Cardiac fibroblast (primary cell): ENCODE results near the gene PROM1.

Source experiments
- DNase-seq, 2 donors: peaks; one replicate each; pipeline versions ENCODE4 v3.0.0 to v3.0.0-alpha.2; 2010; ENCODE audit warnings: low read depth in 2 of 2
- H3K4me3 ChIP-seq, 2 donors: replicated peaks in 1 of 2; 1 replicate in 1 of 2; 2 replicates in 1 of 2; pipeline ENCODE4 v1.5.1; 2011; ENCODE audit warnings: low read depth in 2 of 2, low read length in 2 of 2, mild to moderate bottlenecking in 2 of 2, moderate library complexity in 1 of 2
- TF ChIP-seq, protein P1 (sequence below): IDR thresholded peaks from one replicate; pipeline ENCODE4 v1.5.1; 2011; ENCODE audit warnings: low read depth, mild to moderate bottlenecking, low read length, inconsistent platforms

The PROM1 gene

DNA sequence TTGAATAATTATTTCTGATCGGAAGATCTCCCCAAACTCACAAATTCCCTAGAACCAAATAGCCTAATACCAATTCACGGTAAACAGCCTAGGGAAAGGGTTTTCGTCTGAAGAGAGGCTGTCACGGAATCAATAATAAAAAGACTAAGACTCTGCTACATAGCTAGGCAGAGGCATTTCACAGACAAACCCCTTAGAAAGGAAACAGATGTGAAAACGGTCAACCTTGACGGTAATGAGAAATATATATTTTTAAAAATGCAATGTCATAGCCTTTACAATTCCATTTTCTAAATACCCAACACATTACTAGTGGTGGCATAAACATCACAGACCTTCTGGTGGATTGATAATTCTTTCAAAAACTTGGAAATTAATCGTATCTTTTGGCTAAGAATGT, 28.4 kb downstream of the PROM1 start:
- H3K4me3 ChIP-seq = no peak overlapping the region
- TF ChIP-seq, protein P1, sequence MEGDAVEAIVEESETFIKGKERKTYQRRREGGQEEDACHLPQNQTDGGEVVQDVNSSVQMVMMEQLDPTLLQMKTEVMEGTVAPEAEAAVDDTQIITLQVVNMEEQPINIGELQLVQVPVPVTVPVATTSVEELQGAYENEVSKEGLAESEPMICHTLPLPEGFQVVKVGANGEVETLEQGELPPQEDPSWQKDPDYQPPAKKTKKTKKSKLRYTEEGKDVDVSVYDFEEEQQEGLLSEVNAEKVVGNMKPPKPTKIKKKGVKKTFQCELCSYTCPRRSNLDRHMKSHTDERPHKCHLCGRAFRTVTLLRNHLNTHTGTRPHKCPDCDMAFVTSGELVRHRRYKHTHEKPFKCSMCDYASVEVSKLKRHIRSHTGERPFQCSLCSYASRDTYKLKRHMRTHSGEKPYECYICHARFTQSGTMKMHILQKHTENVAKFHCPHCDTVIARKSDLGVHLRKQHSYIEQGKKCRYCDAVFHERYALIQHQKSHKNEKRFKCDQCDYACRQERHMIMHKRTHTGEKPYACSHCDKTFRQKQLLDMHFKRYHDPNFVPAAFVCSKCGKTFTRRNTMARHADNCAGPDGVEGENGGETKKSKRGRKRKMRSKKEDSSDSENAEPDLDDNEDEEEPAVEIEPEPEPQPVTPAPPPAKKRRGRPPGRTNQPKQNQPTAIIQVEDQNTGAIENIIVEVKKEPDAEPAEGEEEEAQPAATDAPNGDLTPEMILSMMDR = no peak
- DNase-seq = no peak

DNA sequence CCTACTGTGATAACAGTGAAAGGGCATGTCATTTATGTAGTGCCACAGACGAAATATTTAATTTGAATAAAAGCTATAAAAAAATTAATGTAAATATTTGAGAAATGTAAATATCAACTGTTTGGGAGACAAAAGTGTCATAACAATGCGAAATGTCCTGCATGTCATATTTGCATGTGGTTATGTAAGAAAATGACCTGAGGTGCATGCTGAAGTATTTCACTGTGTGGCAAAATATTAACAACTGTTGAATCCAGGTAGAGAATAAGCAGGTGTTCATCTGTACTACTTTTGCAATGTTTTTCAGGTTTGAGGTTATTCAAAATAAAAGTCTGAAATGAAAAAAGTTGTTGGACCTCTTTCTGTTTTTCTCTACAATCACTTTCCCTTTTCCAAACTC, 30.9 kb downstream of the PROM1 start:
- DNase-seq = no peak
- TF ChIP-seq, protein P1 = no peak
- no peak overlapping the region for H3K4me3 ChIP-seq

DNA sequence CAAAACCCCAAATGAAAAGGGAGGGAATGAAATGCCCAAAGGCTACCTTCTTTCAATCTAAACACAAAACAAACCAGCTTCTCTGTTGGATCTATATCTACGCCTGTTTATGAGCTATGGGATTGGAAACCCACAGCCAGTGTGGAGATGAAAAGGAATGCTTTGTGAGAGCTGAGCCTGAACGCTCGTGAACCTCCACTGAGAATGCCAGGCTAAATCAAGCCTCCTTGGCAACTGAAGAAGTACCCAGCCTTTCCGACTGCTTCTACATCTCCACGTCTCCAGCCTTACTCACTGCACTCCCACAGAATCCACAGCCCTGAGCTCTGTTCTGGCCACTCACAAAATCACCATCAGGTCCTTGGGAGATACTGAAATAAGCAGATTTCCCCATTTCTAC, 31.8 kb downstream of the PROM1 start:
- H3K4me3 ChIP-seq = no peak overlapping the region
- no peak for DNase-seq
- TF ChIP-seq, protein P1 = no peak

DNA sequence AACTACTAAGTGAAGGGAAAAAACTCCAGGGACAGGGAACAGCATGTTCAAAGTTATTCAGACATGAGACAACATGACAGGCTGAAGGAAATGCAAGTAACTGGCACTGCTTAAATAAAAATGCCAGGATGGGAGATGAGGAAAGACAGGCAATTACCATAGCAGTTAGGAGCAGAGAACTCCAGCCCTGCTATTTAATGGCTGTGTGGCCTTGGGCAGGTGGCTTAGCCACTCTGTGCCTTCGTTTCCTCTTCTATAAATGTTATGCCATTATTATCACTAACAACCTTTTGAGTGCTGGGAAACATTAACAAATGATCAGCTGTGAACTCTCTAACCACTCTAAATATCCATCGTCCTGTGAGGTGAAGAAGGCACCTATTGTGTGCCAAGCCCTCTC, 32.7 kb downstream of the PROM1 start:
- DNase-seq = no peak
- TF ChIP-seq, protein P1 = no peak
- no peak overlapping the region for H3K4me3 ChIP-seq

DNA sequence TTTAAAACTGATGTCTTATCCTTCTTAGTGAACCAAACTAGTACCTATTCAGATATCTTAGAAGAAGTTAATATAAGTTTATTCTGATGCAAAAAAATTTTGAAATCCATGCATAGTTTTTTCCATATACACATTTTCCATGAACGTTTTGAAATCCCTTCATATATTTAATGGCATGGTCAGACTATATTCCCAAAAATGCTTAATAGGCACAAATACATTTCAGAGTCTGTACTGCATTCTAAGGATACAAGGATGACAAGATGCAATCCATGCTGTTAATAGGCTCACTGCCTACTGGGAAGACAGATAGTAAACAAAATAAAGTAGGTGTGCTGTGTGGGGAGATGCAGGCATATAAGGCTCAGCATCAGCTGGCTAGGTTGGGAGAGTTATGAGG, 33.2 kb downstream of the PROM1 start:
- TF ChIP-seq, protein P1 = no peak
- H3K4me3 ChIP-seq = no peak overlapping the region
- no peak for DNase-seq

DNA sequence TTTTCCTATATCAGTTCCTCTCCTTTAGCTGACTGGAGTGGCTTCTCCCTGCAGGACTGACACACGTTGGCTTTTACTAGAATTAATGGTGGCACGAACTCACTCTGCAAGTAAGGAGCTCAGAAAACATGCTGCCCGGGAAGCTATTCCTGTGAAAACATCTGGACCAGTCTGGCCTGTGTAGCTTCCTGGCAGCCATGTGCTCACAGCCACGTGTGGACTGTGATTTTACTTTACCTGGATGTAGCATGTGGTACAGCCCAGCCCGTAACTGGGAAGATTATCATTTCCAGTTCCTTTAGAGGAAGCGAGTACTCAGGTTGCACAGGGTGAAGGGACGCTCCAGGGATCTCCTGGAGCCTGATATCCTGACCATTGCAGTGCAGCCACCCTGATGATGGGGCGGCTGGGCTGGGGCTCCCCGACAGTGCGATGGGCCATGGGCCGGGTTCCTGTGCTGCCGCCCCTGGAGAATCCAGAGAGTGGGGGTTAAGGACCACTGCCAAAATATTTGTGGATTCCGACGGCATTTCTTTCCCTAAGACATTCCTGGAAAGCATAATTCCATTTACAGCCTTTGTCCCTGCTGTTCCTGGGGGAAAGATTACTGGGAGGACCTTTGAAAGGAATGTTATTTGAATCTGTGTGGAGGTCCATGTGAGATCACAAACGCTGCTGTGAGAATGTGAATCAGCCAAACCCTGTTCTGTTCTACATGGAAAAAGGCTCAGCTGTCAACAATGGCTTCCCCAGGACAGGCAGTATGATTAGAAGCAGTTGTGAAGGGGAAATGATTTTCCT, 35.0 kb downstream of the PROM1 start:
- no peak for DNase-seq
- TF ChIP-seq, protein P1 = no peak
- no peak overlapping the region for H3K4me3 ChIP-seq

DNA sequence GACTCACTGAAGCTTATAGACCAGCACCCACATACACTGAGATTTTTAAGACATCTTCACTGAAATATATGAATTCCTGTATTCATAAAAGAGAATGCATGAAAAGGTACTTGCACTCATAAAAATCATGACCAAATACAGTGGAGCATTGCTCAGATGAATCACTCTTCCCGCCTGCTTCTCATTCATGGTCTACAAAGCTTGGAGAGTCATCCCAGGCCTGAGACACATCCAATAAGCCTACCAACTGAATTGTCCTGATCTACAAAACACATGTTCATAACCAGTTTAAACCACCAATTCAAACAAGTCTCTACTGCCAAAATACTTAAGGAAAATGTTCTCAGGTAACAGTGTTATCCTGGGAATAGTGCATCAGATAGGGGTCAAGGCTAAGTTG, 38.1 kb downstream of the PROM1 start:
- DNase-seq = no peak
- TF ChIP-seq, protein P1 = no peak
- H3K4me3 ChIP-seq = no peak overlapping the region
